ENCODE measurements around the gene TARDBP.

TARDBP gene

GRCh38 chr1:11064942-11065341 is 52.5 kb downstream of the TARDBP start:
- no peak for ATAC-seq
- TF ChIP-seq ESRRG (CRISPR knock-in tag; IDR thresholded peaks at IDR 0.05) (no peak), CSRNP3 (CRISPR knock-in tag; IDR thresholded peaks at IDR 0.05) (no peak), OSR1 (CRISPR knock-in tag; IDR thresholded peaks at IDR 0.05) (no peak), PPARA (CRISPR knock-in tag; IDR thresholded peaks at IDR 0.05; ENCODE audit: borderline replicate concordance) (no peak), SNAI2 (CRISPR knock-in tag; IDR thresholded peaks at IDR 0.05) (no peak), ZNF565 (CRISPR knock-in tag; conservative IDR thresholded peaks at IDR 0.05; ENCODE audit: low read depth) (no peak), ARNTL (CRISPR knock-in tag; IDR thresholded peaks at IDR 0.05; ENCODE audit: borderline replicate concordance, low read depth) (no peak), TCF4 (CRISPR knock-in tag; IDR thresholded peaks at IDR 0.05; ENCODE audit: borderline replicate concordance) (no peak), PATZ1 (CRISPR knock-in tag; IDR thresholded peaks at IDR 0.05; ENCODE audit: borderline replicate concordance) (no peak), ZC3H10 (CRISPR knock-in tag; IDR thresholded peaks at IDR 0.05) (no peak), ZFP30 (CRISPR knock-in tag; IDR thresholded peaks at IDR 0.05) (no peak), ZNF70 (CRISPR knock-in tag; IDR thresholded peaks at IDR 0.05) (no peak), CSDC2 (CRISPR knock-in tag; IDR thresholded peaks at IDR 0.05) (no peak), TOX (CRISPR knock-in tag; IDR thresholded peaks at IDR 0.05; ENCODE audit: borderline replicate concordance) (no peak), POU6F1 (CRISPR knock-in tag; IDR thresholded peaks at IDR 0.05; ENCODE audit: borderline replicate concordance, low read depth) (no peak), ZFP3 (CRISPR knock-in tag; IDR thresholded peaks at IDR 0.05) (no peak), GLIS3 (CRISPR knock-in tag; IDR thresholded peaks at IDR 0.05) (no peak)
- TF ChIP-seq, protein P1, sequence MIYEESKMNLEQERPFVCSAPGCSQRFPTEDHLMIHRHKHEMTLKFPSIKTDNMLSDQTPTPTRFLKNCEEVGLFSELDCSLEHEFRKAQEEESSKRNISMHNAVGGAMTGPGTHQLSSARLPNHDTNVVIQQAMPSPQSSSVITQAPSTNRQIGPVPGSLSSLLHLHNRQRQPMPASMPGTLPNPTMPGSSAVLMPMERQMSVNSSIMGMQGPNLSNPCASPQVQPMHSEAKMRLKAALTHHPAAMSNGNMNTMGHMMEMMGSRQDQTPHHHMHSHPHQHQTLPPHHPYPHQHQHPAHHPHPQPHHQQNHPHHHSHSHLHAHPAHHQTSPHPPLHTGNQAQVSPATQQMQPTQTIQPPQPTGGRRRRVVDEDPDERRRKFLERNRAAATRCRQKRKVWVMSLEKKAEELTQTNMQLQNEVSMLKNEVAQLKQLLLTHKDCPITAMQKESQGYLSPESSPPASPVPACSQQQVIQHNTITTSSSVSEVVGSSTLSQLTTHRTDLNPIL (CRISPR knock-in tag; IDR thresholded peaks at IDR 0.05; ENCODE audit: low read depth), result no peak
- TF ChIP-seq, protein P2, sequence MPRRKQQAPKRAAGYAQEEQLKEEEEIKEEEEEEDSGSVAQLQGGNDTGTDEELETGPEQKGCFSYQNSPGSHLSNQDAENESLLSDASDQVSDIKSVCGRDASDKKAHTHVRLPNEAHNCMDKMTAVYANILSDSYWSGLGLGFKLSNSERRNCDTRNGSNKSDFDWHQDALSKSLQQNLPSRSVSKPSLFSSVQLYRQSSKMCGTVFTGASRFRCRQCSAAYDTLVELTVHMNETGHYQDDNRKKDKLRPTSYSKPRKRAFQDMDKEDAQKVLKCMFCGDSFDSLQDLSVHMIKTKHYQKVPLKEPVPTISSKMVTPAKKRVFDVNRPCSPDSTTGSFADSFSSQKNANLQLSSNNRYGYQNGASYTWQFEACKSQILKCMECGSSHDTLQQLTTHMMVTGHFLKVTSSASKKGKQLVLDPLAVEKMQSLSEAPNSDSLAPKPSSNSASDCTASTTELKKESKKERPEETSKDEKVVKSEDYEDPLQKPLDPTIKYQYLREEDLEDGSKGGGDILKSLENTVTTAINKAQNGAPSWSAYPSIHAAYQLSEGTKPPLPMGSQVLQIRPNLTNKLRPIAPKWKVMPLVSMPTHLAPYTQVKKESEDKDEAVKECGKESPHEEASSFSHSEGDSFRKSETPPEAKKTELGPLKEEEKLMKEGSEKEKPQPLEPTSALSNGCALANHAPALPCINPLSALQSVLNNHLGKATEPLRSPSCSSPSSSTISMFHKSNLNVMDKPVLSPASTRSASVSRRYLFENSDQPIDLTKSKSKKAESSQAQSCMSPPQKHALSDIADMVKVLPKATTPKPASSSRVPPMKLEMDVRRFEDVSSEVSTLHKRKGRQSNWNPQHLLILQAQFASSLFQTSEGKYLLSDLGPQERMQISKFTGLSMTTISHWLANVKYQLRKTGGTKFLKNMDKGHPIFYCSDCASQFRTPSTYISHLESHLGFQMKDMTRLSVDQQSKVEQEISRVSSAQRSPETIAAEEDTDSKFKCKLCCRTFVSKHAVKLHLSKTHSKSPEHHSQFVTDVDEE (CRISPR knock-in tag; IDR thresholded peaks at IDR 0.05), result no peak

- ATAC-seq, result no peak
Measured at GRCh38 chr1:11065796-11066195, 53.3 kb downstream of the TARDBP start.

More at GRCh38 chr1:11065796-11066195, 53.3 kb downstream of the TARDBP start:
- TF ChIP-seq RARB (CRISPR knock-in tag; IDR thresholded peaks at IDR 0.05) (no peak), CSRNP3 (CRISPR knock-in tag; IDR thresholded peaks at IDR 0.05) (no peak)
